T-helper 2 cell treated with Interferon-gamma antibody and Interleukin-4, amounts not matched to agents 100 ng/mL and 5 ng/mL, for 36 hours (primary cell): ENCODE results near the gene HTR2A. TPM values are rescaled to one million over a fixed set of nuclear protein-coding genes. Genes with fewer than 3 reads are reported as not detected.

Experiments
- intact Hi-C: fragments of 100-400 bp; cut with micrococcal nuclease; formaldehyde crosslinking; loops from one replicate; pipeline ENCODE4 v1.15.1; 2023
- total RNA-seq: library from RNA; stranded (reverse); gene quantifications from 2 replicates; pipeline ENCODE4 v1.2.3, GENCODE V29; 2022

HTR2A gene
- total RNA-seq, result not detected in 2 replicates

- intact Hi-C loops, result loop anchor here (10.0 kb wide), 1 partner anchor 878 kb away; no protein-coding TSS in a partner anchor
These were observed at the start of gene HTR2A for GRCh38 chr13:46896341-46897137. TSS of gene HTR2A (minus strand) at chr13:46897053. CDS start at chr13:46895906, 1,147 bp downstream.

GRCh38 chr13:46936525-46936924 is 39.7 kb upstream of the HTR2A start:
- intact Hi-C loops, result no loop called here

GRCh38 chr13:46934749-46935148 is 37.9 kb upstream of the HTR2A start:
- intact Hi-C loops, result no loop called here

GRCh38 chr13:46926916-46927590 is 30.2 kb upstream of the HTR2A start:
- intact Hi-C loops, result no loop called here

- intact Hi-C loops, result no loop called here
These were observed 28.6 kb upstream of the HTR2A start for GRCh38 chr13:46925486-46925885.

GRCh38 chr13:46914341-46914740 is 17.5 kb upstream of the HTR2A start:
- intact Hi-C loops, result no loop called here

GRCh38 chr13:46913757-46914156 is 16.9 kb upstream of the HTR2A start:
- intact Hi-C loops, result no loop called here

GRCh38 chr13:46909042-46909441 is 12.2 kb upstream of the HTR2A start:
- intact Hi-C loops, result no loop called here

GRCh38 chr13:46908501-46908900 is 11.6 kb upstream of the HTR2A start:
- intact Hi-C loops, result no loop called here

GRCh38 chr13:46906405-46906804 is 9.6 kb upstream of the HTR2A start:
- intact Hi-C loops, result no loop called here

- intact Hi-C loops, result no loop called here
These were observed 8.4 kb upstream of the HTR2A start for GRCh38 chr13:46905249-46905648.

GRCh38 chr13:46903748-46904147 is 6.9 kb upstream of the HTR2A start:
- intact Hi-C loops, result no loop called here

GRCh38 chr13:46901721-46902120 is 4.9 kb upstream of the HTR2A start:
- intact Hi-C loops, result no loop called here

GRCh38 chr13:46899801-46900200 is 2.9 kb upstream of the HTR2A start:
- intact Hi-C loops, result loop anchor here (10.0 kb wide), 1 partner anchor 875 kb away; no protein-coding TSS in a partner anchor

GRCh38 chr13:46895381-46895780 is 1.5 kb downstream of the HTR2A start:
- intact Hi-C loops, result loop anchor here (10.0 kb wide), 1 partner anchor 879 kb away; no protein-coding TSS in a partner anchor

GRCh38 chr13:46894568-46894967 is 2.3 kb downstream of the HTR2A start:
- intact Hi-C loops, result loop anchor here (10.0 kb wide), 1 partner anchor 880 kb away; no protein-coding TSS in a partner anchor

- intact Hi-C loops, result loop anchor here (10.0 kb wide), 1 partner anchor 881 kb away; no protein-coding TSS in a partner anchor
These were observed 2.9 kb downstream of the HTR2A start for GRCh38 chr13:46893798-46894560.

- intact Hi-C loops, result loop anchor here (10.0 kb wide), 1 partner anchor 882 kb away; no protein-coding TSS in a partner anchor
These were observed 3.6 kb downstream of the HTR2A start for GRCh38 chr13:46893221-46893740.

- intact Hi-C loops, result no loop called here
These were observed 11.8 kb downstream of the HTR2A start for GRCh38 chr13:46885018-46885417.

- intact Hi-C loops, result no loop called here
These were observed 12.3 kb downstream of the HTR2A start for GRCh38 chr13:46884531-46884930.

GRCh38 chr13:46881621-46882020 is 15.2 kb downstream of the HTR2A start:
- intact Hi-C loops, result no loop called here
